ENCODE measurements around the gene MC1R.

- TF ChIP-seq CTCF (IDR thresholded peaks at IDR 0.05) (no peak), POLR2A (IDR thresholded peaks at IDR 0.05; ENCODE audit: low read depth) (no peak), EP300 (IDR thresholded peaks at IDR 0.05) (no peak), POLR2AphosphoS5 (IDR thresholded peaks at IDR 0.05) (no peak)
Observed at GRCh38 chr16:89903908-89904515, 14.7 kb upstream of the MC1R start.
